ENCODE measurements around the gene PRKCA. TPM values are rescaled to one million over a fixed set of nuclear protein-coding genes. Genes with fewer than 3 reads are reported as not detected.

The PRKCA gene
- total RNA-seq, 1 experiment from 2014 or later, result 29.5 TPM

- ChIA-PET POLR2A (no interaction called here), CTCF (interaction anchor here (0.9 to 1.4 kb wide), 3 partner anchors 17 to 138 kb away, joined by 3 to 6 read pairs (median 3); no protein-coding TSS in a partner anchor)
- Mint-ChIP-seq H3K27ac (no peak overlapping the region), H3K36me3 (no peaks in the 10 kb centered on the region), H3K27me3 (ENCODE audit: low read depth) (peaks cover 29% of the 10 kb centered on the region), H3K4me3 (no peak overlapping the region), H3K9me3 (no peaks in the 10 kb centered on the region), H3K4me1 (no peaks in the 10 kb centered on the region)
- no peak for TF ChIP-seq GABPB1 (CRISPR knock-in tag; IDR thresholded peaks at IDR 0.05)
- no peak for TF ChIP-seq PRRX2 (CRISPR knock-in tag; IDR thresholded peaks at IDR 0.05)
- TF ChIP-seq ZNF138 (CRISPR knock-in tag; conservative IDR thresholded peaks at IDR 0.05), result no peak
- TF ChIP-seq CTCF (IDR thresholded peaks at IDR 0.05), result no peak
- no peak for TF ChIP-seq AR (CRISPR knock-in tag; IDR thresholded peaks at IDR 0.05)
- TF ChIP-seq ZBTB43 (CRISPR knock-in tag; IDR thresholded peaks at IDR 0.05), result no peak
- TF ChIP-seq KAT7 (CRISPR knock-in tag; IDR thresholded peaks at IDR 0.05; ENCODE audit: borderline replicate concordance), result no peak
- TF ChIP-seq STAT6 (CRISPR knock-in tag; conservative IDR thresholded peaks at IDR 0.05; ENCODE audit: low read depth), result no peak
- TF ChIP-seq SP1 (CRISPR knock-in tag; conservative IDR thresholded peaks at IDR 0.05), result no peak
- TF ChIP-seq JUN (CRISPR knock-in tag; IDR thresholded peaks at IDR 0.05), result no peak
- DNase-seq (ENCODE audit: low spot score) (no peak), ATAC-seq (no peak)
Measured at GRCh38 chr17:66837885-66838665, 535.7 kb downstream of the PRKCA start.

- POLR2A ChIA-PET, result no interaction called here
- no peak overlapping the region for H3K27ac Mint-ChIP-seq
- H3K4me1 Mint-ChIP-seq, result no peaks in the 10 kb centered on the region
- H3K36me3 Mint-ChIP-seq, result no peaks in the 10 kb centered on the region
- no peaks in the 10 kb centered on the region for H3K9me3 Mint-ChIP-seq
- H3K4me3 Mint-ChIP-seq, result no peak overlapping the region
- CTCF ChIA-PET, result interaction anchor here (1.2 kb wide), 1 partner anchor 136 kb away, joined by 3 read pairs; no protein-coding TSS in a partner anchor
- DNase-seq (ENCODE audit: low spot score) (no peak), ATAC-seq (no peak)
- peaks cover 18% of the 10 kb centered on the region for H3K27me3 Mint-ChIP-seq (ENCODE audit: low read depth)
- no peak for TF ChIP-seq ATF2 (CRISPR knock-in tag; IDR thresholded peaks at IDR 0.05; ENCODE audit: borderline replicate concordance, low read depth)
- no peak for TF ChIP-seq E2F1 (CRISPR knock-in tag; IDR thresholded peaks at IDR 0.05)
- no peak for TF ChIP-seq TCF7 (CRISPR knock-in tag; IDR thresholded peaks at IDR 0.05; ENCODE audit: low read depth)
- TF ChIP-seq AFF4 (CRISPR knock-in tag; IDR thresholded peaks at IDR 0.05; ENCODE audit: borderline replicate concordance), result no peak
- no peak for TF ChIP-seq HMGA2 (CRISPR knock-in tag; IDR thresholded peaks at IDR 0.05)
- no peak for TF ChIP-seq CTCF (IDR thresholded peaks at IDR 0.05)
- no peak for TF ChIP-seq NFATC4 (CRISPR knock-in tag; IDR thresholded peaks at IDR 0.05)
Measured at GRCh38 chr17:66839616-66840015, 537.2 kb downstream of the PRKCA start.

All from WTC11 (cell line).